ENCODE data around the gene ACOT7.

The ACOT7 gene

DNA sequence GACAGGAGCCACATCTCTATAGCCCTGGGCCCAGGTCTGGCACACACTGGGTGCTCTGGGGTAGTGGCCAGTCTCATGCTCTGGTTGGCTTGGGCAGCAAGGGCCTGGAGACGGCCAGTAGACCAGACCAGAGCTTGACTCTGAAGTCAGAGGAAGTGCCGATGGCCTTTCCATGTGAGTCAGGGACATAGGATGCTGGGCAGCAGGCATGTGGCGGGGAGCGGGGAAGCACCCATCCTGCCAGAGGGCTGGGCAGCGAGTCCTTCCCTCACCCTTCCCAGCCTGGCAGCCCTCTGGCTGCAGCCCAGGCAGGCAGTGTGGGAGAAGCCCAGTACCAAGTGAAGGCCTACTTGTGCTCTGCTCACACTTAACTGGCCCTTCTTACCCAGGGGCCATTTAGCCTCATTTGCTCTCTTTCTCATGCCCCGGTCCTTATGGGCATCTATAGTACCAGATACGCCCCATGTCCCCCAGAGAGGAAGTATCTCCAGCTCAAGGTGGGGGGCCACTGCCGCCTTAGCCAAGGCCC, 136.0 kb downstream of the ACOT7 start:
- Histone ChIP-seq H3K27ac (ENCODE audit: low read length) (no peak overlapping the region), H3K4me3 (ENCODE audit: low read depth in 1 of 2, low read length in 2 of 2) (no peak overlapping the region), H3K27me3 (ENCODE audit: low read depth, low read length) (no peaks in the 10 kb centered on the region), H3K36me3 (ENCODE audit: control insufficient read depth in 1 of 2, insufficient read depth in 2 of 2, low read length in 2 of 2) (peaks cover 0 to 16% of the 10 kb centered on the region in 2 donors), H3K4me1 (ENCODE audit: control insufficient read depth in 1 of 2, insufficient read depth in 2 of 2, low read length in 2 of 2) (peaks cover 0 to 15% of the 10 kb centered on the region in 2 donors), H3K9me3 (ENCODE audit: control insufficient read depth in 1 of 2, low read length in 2 of 2) (no peaks in the 10 kb centered on the region)

DNA sequence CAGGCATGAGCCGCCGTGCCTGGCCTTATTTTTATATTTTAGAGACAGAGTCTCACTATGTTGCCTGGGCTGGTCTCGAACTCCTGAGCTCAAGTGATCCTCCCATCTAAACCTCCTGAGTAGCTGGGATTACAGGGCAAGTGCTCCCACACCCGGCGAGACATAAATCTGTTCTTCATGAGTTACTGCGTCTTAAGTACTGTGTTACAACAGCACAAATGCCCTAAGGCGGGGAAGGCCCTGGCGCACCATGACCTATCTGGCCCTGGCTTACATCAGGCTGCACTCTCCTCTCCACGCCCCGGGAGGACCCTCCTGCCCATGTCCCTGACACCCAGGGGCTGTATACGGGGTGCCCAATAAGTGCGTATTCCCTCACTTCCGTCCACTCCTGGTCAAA, 136.9 kb downstream of the ACOT7 start:
- peaks cover 0 to 16% of the 10 kb centered on the region in 2 donors for H3K36me3 ChIP-seq (ENCODE audit: control insufficient read depth in 1 of 2, insufficient read depth in 2 of 2, low read length in 2 of 2)
- no peak overlapping the region for H3K4me3 ChIP-seq (ENCODE audit: low read depth in 1 of 2, low read length in 2 of 2)
- H3K9me3 ChIP-seq (ENCODE audit: control insufficient read depth in 1 of 2, low read length in 2 of 2): no peaks in the 10 kb centered on the region
- H3K27ac ChIP-seq (ENCODE audit: low read length): no peak overlapping the region
- H3K27me3 ChIP-seq (ENCODE audit: low read depth, low read length): no peaks in the 10 kb centered on the region
- peaks cover 0 to 15% of the 10 kb centered on the region in 2 donors for H3K4me1 ChIP-seq (ENCODE audit: control insufficient read depth in 1 of 2, insufficient read depth in 2 of 2, low read length in 2 of 2)

DNA sequence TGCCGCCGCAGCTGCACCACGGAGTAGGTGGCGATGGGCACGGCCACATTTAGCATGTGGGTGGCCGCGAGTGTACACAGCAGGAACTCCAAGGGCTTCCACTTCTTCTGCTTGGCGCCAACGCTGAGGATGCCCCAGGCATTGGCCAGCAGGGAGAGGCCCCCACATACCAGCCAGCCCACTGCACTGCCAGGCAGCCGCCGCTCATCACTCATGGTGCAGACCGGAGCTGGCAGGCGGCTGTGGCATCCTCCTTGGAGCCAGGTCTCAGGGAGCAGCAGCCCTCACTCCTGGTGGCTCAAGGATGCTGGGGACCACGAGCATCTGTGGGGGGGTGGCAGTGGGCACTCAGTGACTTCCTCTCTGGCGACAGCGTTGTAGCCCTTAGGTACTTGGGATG, 138.9 kb downstream of the ACOT7 start:
- Histone ChIP-seq H3K9me3 (ENCODE audit: control insufficient read depth in 1 of 2, low read length in 2 of 2) (no peaks in the 10 kb centered on the region), H3K27me3 (ENCODE audit: low read depth, low read length) (peaks cover 9% of the 10 kb centered on the region), H3K4me3 (ENCODE audit: low read depth in 1 of 2, low read length in 2 of 2) (no peak overlapping the region), H3K27ac (ENCODE audit: low read length) (no peak overlapping the region), H3K4me1 (ENCODE audit: control insufficient read depth in 1 of 2, insufficient read depth in 2 of 2, low read length in 2 of 2) (peaks cover 0 to 14% of the 10 kb centered on the region in 2 donors), H3K36me3 (ENCODE audit: control insufficient read depth in 1 of 2, insufficient read depth in 2 of 2, low read length in 2 of 2) (peaks cover 0 to 16% of the 10 kb centered on the region in 2 donors)

DNA sequence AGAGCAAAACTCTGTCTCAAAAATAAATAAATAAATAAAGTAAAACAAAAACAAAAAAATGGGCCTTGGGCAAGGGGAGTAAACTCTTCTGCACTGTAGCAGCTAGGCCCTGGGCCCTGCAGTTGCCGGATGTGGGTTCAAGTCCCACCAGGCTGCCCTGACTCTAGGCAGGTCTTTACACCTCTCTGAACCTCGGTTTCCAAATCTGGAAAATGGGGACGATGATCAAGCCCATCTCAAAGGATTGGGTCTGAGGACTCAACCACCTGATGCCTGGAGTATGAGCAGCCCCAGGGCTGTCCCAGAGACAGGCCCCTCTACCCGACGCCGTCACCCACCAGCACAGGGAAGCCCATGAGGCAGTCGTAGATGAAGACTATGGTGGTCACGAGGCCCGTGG, 140.2 kb downstream of the ACOT7 start:
- H3K36me3 ChIP-seq (ENCODE audit: control insufficient read depth in 1 of 2, insufficient read depth in 2 of 2, low read length in 2 of 2): peaks cover 0 to 16% of the 10 kb centered on the region in 2 donors
- no peak overlapping the region for H3K4me3 ChIP-seq (ENCODE audit: low read depth in 1 of 2, low read length in 2 of 2)
- H3K27me3 ChIP-seq (ENCODE audit: low read depth, low read length): peaks cover 13% of the 10 kb centered on the region
- peaks cover 0 to 12% of the 10 kb centered on the region in 2 donors for H3K4me1 ChIP-seq (ENCODE audit: control insufficient read depth in 1 of 2, insufficient read depth in 2 of 2, low read length in 2 of 2)
- H3K27ac ChIP-seq (ENCODE audit: low read length): no peak overlapping the region
- no peaks in the 10 kb centered on the region for H3K9me3 ChIP-seq (ENCODE audit: control insufficient read depth in 1 of 2, low read length in 2 of 2)

DNA sequence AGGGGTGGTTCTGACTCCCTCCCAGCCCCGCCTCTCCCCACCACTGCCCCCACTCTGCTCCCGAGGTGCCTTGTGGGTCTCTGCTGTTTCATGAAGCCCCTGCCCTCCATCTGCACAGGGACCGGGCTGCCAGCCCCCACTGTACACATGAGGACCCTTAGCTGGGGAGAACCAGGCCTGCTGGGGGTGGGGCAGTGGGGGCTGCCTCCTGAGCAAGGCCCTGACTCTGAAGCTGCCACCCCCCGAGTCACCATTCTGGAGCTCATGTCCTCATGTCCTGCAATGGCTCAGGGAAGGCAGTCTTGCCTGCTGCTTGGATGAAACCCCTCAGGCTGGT, 141.2 kb downstream of the ACOT7 start:
- no peaks in the 10 kb centered on the region for H3K9me3 ChIP-seq (ENCODE audit: control insufficient read depth in 1 of 2, low read length in 2 of 2)
- H3K4me3 ChIP-seq (ENCODE audit: low read depth in 1 of 2, low read length in 2 of 2): no peak overlapping the region
- peaks cover 0 to 16% of the 10 kb centered on the region in 2 donors for H3K36me3 ChIP-seq (ENCODE audit: control insufficient read depth in 1 of 2, insufficient read depth in 2 of 2, low read length in 2 of 2)
- H3K4me1 ChIP-seq (ENCODE audit: control insufficient read depth in 1 of 2, insufficient read depth in 2 of 2, low read length in 2 of 2): peaks cover 0 to 12% of the 10 kb centered on the region in 2 donors
- no peak overlapping the region for H3K27ac ChIP-seq (ENCODE audit: low read length)
- peaks cover 14% of the 10 kb centered on the region for H3K27me3 ChIP-seq (ENCODE audit: low read depth, low read length)

DNA sequence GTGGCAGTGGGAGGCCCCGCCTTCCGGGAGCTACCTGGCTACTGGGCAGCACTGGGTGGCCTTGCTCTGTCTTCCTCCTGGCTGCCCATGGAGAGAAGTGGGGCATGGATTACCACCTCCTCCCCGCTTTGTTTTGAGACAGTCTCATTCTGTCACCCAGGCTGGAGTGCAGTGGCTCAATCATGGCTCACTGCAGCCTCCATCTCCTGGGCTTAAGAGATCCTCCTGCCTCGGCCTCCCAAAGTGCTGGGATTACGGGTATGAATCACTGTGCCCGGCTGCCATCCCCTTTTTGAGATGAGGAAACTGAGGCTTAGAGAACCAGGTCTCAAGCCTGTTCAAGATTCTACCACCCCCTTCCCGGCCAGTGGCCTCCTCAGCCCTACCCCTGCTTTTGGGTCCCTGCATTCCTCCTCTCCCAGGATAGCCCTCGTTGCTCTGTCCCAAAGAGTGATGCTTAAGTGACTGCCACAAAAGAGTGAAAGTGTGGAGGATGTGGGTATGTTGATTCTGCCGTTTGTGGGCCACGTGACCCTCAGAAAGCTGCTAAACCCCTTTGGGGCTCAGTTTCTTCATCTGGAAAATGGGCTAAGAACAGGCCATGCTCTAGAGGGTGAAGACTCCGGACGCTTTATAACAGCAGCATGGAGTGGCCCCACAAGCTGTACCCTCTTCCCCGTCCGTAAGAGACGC, 141.7 kb downstream of the ACOT7 start:
- no peak overlapping the region for H3K4me3 ChIP-seq (ENCODE audit: low read depth in 1 of 2, low read length in 2 of 2)
- no peaks in the 10 kb centered on the region for H3K9me3 ChIP-seq (ENCODE audit: control insufficient read depth in 1 of 2, low read length in 2 of 2)
- no peak overlapping the region for H3K27ac ChIP-seq (ENCODE audit: low read length)
- H3K36me3 ChIP-seq (ENCODE audit: control insufficient read depth in 1 of 2, insufficient read depth in 2 of 2, low read length in 2 of 2): peaks cover 0 to 16% of the 10 kb centered on the region in 2 donors
- H3K27me3 ChIP-seq (ENCODE audit: low read depth, low read length): peaks cover 14% of the 10 kb centered on the region
- H3K4me1 ChIP-seq (ENCODE audit: control insufficient read depth in 1 of 2, insufficient read depth in 2 of 2, low read length in 2 of 2): peaks cover 0 to 14% of the 10 kb centered on the region in 2 donors

DNA sequence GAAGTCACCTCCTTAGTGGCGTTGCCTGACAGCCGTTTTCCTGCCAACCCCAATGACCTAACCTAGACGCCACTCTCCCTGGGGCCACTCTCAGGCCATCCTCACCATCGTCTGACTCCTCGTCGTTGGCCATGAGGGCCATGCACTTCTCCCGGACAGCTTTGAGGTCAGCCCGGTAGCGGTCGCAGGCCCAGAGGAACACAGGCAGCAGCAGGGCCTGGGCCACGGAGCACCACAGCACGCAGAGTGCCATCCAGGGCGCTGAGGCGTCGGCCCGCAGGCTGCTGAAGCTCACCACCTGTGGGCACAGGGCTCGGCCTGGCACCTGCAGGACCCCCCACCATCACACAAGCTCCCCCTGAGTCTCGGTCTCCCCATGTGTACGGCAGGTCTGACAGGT, 142.3 kb downstream of the ACOT7 start:
- Histone ChIP-seq H3K9me3 (ENCODE audit: control insufficient read depth in 1 of 2, low read length in 2 of 2) (no peaks in the 10 kb centered on the region), H3K27ac (ENCODE audit: low read length) (no peak overlapping the region), H3K36me3 (ENCODE audit: control insufficient read depth in 1 of 2, insufficient read depth in 2 of 2, low read length in 2 of 2) (peaks cover 0 to 16% of the 10 kb centered on the region in 2 donors), H3K4me1 (ENCODE audit: control insufficient read depth in 1 of 2, insufficient read depth in 2 of 2, low read length in 2 of 2) (peaks cover 0 to 20% of the 10 kb centered on the region in 2 donors), H3K27me3 (ENCODE audit: low read depth, low read length) (peaks cover 18% of the 10 kb centered on the region), H3K4me3 (ENCODE audit: low read depth in 1 of 2, low read length in 2 of 2) (no peak overlapping the region)

DNA sequence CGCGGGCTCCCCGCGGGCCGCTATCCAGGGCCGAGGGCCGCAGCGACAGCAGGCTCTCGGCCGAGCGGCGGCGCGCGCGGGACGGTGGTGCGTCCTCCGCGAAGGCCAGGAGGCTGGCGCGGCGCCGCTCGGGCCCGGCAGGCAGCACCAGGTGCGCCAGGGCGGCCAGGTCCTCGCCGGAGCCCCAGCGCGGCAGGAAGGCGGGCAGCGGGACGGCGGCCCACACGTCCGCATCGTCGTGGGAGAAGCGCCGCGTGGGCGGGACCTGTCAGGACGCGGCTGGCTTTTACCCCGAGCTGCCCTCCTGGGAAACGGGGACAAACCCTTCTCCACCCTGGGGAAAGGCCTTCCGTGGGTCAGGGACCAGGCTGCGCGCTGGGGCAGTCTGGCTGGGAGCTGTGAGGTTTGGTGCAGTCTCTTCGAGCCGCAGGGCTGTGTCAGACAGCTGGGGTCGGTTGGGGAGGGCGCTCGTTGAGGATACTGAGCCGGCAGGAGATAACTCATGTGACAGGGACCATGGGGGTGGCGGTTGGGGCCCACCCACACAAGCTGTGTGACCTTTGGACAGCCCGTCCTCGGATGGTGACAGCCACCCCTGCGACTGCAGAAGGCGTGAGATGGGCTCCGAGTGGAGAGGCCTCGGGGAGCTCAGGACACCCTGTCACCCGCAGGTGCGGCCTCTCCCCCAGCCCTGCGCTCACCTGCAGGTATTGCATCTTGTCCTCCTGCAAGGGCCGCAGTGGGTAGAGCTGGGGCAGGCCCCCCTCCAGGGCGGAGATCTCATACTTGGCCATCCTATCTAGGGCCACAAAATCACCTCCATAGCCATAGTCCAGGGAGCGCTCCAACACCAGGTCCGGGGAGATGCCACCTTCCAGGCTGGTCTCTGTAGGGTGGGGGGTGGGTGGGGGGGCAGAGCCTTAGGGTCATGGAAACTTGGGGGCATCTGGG, 143.6 kb downstream of the ACOT7 start:
- Histone ChIP-seq H3K36me3 (ENCODE audit: control insufficient read depth in 1 of 2, insufficient read depth in 2 of 2, low read length in 2 of 2) (peaks cover 0 to 16% of the 10 kb centered on the region in 2 donors), H3K9me3 (ENCODE audit: control insufficient read depth in 1 of 2, low read length in 2 of 2) (no peaks in the 10 kb centered on the region), H3K4me3 (ENCODE audit: low read depth in 1 of 2, low read length in 2 of 2) (no peak overlapping the region), H3K27ac (ENCODE audit: low read length) (no peak overlapping the region), H3K4me1 (ENCODE audit: control insufficient read depth in 1 of 2, insufficient read depth in 2 of 2, low read length in 2 of 2) (peaks cover 0 to 32% of the 10 kb centered on the region in 2 donors), H3K27me3 (ENCODE audit: low read depth, low read length) (peaks cover 22% of the 10 kb centered on the region)

DNA sequence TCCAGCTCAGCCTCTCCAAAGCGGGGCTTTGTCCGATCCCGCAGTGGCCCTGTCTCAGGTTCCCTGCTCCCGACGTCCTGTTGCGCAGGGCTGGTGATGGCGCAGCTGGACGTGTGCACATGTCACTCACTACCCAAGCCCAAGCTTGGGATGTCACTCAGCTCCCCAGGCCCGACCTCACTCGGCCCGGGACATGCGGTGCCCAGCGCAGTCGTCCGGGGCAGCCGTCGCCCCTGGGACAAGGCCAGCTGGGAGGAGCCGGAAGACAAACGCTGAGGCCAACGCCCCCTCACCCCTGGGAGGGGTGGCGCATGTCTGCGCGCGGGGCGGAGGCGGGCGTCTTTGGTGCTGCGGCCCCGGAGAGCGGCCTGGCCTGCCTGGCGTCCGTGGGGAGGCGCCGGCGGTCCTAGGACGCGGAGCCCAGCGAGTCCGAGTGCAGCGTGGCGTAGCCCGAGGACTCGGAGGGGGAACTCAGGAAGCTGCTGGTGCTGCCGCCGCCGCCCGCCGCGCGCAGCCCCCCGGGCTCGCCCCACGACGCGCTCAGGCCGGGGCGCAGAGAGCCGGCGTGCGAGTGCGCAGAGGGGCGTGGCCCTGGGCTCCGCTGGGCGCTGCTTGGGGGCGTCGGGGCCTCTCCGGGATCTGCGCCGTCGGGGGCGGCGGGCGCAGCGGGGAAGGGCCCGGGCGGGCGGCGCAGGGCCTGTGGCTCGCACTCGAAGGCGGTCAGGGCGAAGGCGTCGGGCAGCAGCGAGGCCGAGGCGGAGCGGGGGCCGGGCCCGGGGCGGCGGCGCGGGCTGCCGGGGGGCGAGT, 144.4 kb downstream of the ACOT7 start:
- peak overlapping the region in 1 of 2 donors; percentile 32 for H3K4me3 ChIP-seq (ENCODE audit: low read depth in 1 of 2, low read length in 2 of 2)
- H3K27me3 ChIP-seq (ENCODE audit: low read depth, low read length): peaks cover 28% of the 10 kb centered on the region

DNA sequence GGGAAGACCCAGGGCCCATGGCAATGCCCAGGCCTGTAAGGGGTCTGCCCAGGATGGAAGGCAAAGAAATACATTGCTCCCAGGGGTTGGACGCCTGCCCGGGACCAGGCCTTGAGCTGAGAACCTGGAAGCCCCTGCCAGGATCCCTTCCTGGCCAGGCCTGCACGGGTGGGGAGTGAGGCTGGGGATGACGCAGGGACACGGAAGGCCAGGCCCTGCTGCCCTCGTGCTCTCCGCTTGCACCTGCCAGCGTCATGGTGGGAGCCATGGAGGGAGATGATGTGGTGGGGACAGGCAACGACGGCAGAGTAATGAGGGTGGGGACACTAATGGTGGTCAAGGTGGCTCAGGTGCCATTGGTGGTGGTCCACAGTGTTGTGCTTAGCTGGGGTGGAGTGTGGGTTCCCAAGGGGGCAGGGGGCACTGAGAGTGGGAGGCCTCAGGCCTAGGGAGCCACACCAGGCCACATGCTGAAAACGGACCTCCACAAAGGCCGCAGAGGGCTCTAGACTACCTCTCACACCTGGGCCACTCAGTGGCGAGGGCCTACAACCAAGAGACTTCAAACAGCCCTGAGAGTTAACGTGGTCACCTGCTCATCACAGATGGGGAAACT, 145.3 kb downstream of the ACOT7 start:
- Histone ChIP-seq H3K4me3 (ENCODE audit: low read depth in 1 of 2, low read length in 2 of 2) (no peak overlapping the region), H3K4me1 (ENCODE audit: control insufficient read depth in 1 of 2, insufficient read depth in 2 of 2, low read length in 2 of 2) (peaks cover 0 to 32% of the 10 kb centered on the region in 2 donors), H3K27me3 (ENCODE audit: low read depth, low read length) (peaks cover 36% of the 10 kb centered on the region), H3K9me3 (ENCODE audit: control insufficient read depth in 1 of 2, low read length in 2 of 2) (no peaks in the 10 kb centered on the region), H3K36me3 (ENCODE audit: control insufficient read depth in 1 of 2, insufficient read depth in 2 of 2, low read length in 2 of 2) (peaks cover 0 to under 1% of the 10 kb centered on the region in 2 donors), H3K27ac (ENCODE audit: low read length) (no peak overlapping the region)

More for the DNA sequence above, 144.4 kb downstream of the ACOT7 start:
- H3K27ac ChIP-seq (ENCODE audit: low read length): no peak overlapping the region
- H3K9me3 ChIP-seq (ENCODE audit: control insufficient read depth in 1 of 2, low read length in 2 of 2): no peaks in the 10 kb centered on the region
- peaks cover 0 to 32% of the 10 kb centered on the region in 2 donors for H3K4me1 ChIP-seq (ENCODE audit: control insufficient read depth in 1 of 2, insufficient read depth in 2 of 2, low read length in 2 of 2)
- peaks cover 0 to 9% of the 10 kb centered on the region in 2 donors for H3K36me3 ChIP-seq (ENCODE audit: control insufficient read depth in 1 of 2, insufficient read depth in 2 of 2, low read length in 2 of 2)

All from muscle layer of duodenum (tissue), 2 donors.